ENCODE results near the gene IGIP.

The IGIP gene

GRCh38 chr5:140125637-140126036, at the start of gene IGIP:
IGIP (plus strand) TSS chr5:140125937; CDS start chr5:140128477, 2,540 bp downstream.
- no peak for DNase-seq (ENCODE audit: low read depth)

- DNase-seq (ENCODE audit: low read depth), result no peak
These were observed 49.6 kb upstream of the IGIP start for GRCh38 chr5:140076142-140076541.

GRCh38 chr5:140076788-140077187, 48.9 kb upstream of the IGIP start:
- no peak for DNase-seq (ENCODE audit: low read depth)

GRCh38 chr5:140083120-140083519, 42.6 kb upstream of the IGIP start:
- DNase-seq (ENCODE audit: low read depth), result no peak

- DNase-seq (ENCODE audit: low read depth), result no peak
These were observed 42.1 kb upstream of the IGIP start for GRCh38 chr5:140083650-140084049.

GRCh38 chr5:140084541-140084940, 41.2 kb upstream of the IGIP start:
- DNase-seq (ENCODE audit: low read depth), result no peak

GRCh38 chr5:140090251-140090650, 35.5 kb upstream of the IGIP start:
- no peak for DNase-seq (ENCODE audit: low read depth)

- DNase-seq (ENCODE audit: low read depth), result no peak
These were observed 32.6 kb upstream of the IGIP start for GRCh38 chr5:140093179-140093578.

- DNase-seq (ENCODE audit: low read depth), result no peak
These were observed 31.9 kb upstream of the IGIP start for GRCh38 chr5:140093866-140094265.

- no peak for DNase-seq (ENCODE audit: low read depth)
These were observed 30.8 kb upstream of the IGIP start for GRCh38 chr5:140094889-140095288.

GRCh38 chr5:140101179-140101578, 24.6 kb upstream of the IGIP start:
- no peak for DNase-seq (ENCODE audit: low read depth)

- DNase-seq (ENCODE audit: low read depth), result no peak
These were observed 22.6 kb upstream of the IGIP start for GRCh38 chr5:140103154-140103553.

- no peak for DNase-seq (ENCODE audit: low read depth)
These were observed 21.6 kb upstream of the IGIP start for GRCh38 chr5:140104100-140104499.

GRCh38 chr5:140106101-140106500, 19.6 kb upstream of the IGIP start:
- DNase-seq (ENCODE audit: low read depth), result no peak

- DNase-seq (ENCODE audit: low read depth), result no peak
These were observed 18.9 kb upstream of the IGIP start for GRCh38 chr5:140106805-140107311.

GRCh38 chr5:140107312-140108092, 18.2 kb upstream of the IGIP start:
- peak; percentile 66 for DNase-seq (ENCODE audit: low read depth)

- DNase-seq (ENCODE audit: low read depth), result no peak
These were observed 17.4 kb upstream of the IGIP start for GRCh38 chr5:140108093-140109017.

- no peak for DNase-seq (ENCODE audit: low read depth)
These were observed 16.5 kb upstream of the IGIP start for GRCh38 chr5:140109018-140109758.

GRCh38 chr5:140109759-140110645, 15.7 kb upstream of the IGIP start:
- no peak for DNase-seq (ENCODE audit: low read depth)

GRCh38 chr5:140110646-140110957, 15.1 kb upstream of the IGIP start:
- DNase-seq (ENCODE audit: low read depth), result no peak
